ENCODE data around the gene KIAA1671. TPM values are rescaled to one million over a fixed set of nuclear protein-coding genes. Genes with fewer than 3 reads are reported as not detected.
"Not testable (repeated sequence)": the region's sequence is repeated elsewhere in the genome, so short reads cannot be mapped to it uniquely, and the experiment has no call there.

Gene KIAA1671
- polyA plus RNA-seq, 3 donors: 4.4 to 5.5 (median 4.8) TPM

DNA sequence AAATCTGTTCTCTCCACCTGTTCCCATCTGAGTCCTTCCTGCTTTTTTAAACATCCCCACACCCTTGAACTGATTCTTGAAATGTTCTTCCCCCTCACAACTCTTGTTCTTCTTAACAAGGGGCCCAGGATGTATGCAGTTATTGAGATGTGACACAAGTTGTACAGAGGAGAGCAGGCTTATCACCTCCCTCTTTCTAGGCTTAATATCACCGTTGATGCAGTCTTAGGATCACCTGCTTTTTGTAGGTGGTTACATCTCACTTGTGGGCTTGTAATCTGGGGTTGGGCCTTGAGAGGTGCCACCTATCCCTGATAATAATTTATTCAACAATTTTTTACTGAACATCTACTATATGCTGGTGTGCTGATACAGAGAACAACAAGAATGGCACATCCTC, 253.3 kb downstream of the KIAA1671 start:
- no peak overlapping the region for H3K27ac ChIP-seq (ENCODE audit: low read depth, low read length)
- 82 to 95% (median 90%) methylated on average over 1 of the region's 1 CpG for WGBS, 3 donors

- no peak overlapping the region for H3K27ac ChIP-seq (ENCODE audit: low read depth, low read length)
Measured at GRCh38 chr22:25206998-25207397, 254.5 kb downstream of the KIAA1671 start.

GRCh38 chr22:25207553-25208157, 255.1 kb downstream of the KIAA1671 start:
- WGBS, 3 donors: 53 to 100% (median 85%) methylated on average over 1 to 2 of the region's 2 CpGs
- H3K27ac ChIP-seq (ENCODE audit: low read depth, low read length): no peak overlapping the region

More at GRCh38 chr22:25206998-25207397, 254.5 kb downstream of the KIAA1671 start:
- 89 to 93% (median 92%) methylated on average over 21 of the region's 21 CpGs for WGBS, 3 donors

- H3K27ac ChIP-seq (ENCODE audit: low read depth, low read length): no peak overlapping the region
- WGBS, 3 donors: 82 to 84% (median 84%) methylated on average over 2 of the region's 2 CpGs
Measured at GRCh38 chr22:25208328-25208727, 255.8 kb downstream of the KIAA1671 start.

GRCh38 chr22:25208743-25209505, 256.4 kb downstream of the KIAA1671 start:
- 77 to 81% (median 80%) methylated on average over 16 to 17 of the region's 17 CpGs for WGBS, 3 donors
- no peak overlapping the region for H3K27ac ChIP-seq (ENCODE audit: low read depth, low read length)

DNA sequence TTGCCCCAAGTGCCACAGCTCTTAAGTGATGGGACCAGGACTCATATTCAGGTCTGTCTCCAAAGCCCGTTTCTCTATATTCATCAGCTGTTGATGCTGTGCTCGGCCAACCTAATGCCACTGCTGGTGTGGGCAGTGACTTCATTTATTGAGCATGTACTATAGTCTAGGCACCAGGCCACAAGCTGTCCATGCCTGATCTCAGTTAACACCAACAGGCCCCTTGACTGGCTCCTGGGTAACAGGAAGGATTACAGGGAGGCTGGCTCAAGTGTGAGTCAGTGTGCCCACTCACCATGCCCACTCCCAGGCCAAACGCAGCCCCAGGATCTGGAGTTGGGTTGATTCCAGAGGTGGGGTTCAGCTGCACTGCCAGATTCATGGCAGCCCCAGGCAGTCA, 258.3 kb downstream of the KIAA1671 start:
- no peak overlapping the region for H3K27ac ChIP-seq (ENCODE audit: low read depth, low read length)
- WGBS, 3 donors: 79 to 87% (median 84%) methylated on average over 3 of the region's 3 CpGs

DNA sequence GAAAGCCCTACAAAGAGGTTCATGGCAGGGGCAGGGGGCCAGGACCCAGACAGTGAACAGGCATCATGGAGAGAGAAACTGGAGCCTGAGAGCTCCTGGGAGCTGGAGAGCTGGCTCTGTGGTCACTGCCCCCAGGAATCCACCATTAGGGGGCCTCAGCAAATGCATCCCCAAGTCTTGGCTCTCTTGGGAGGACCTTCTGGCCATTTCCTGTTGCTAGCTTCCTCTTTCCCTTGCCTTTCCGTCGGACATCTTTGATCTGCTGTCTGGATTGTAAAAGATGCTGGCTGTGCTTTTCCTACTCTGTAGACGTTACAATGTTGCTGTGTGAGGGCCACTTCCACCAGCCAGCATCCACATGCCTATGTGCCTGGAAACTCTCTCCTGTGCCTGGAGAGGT, 259.8 kb downstream of the KIAA1671 start:
- WGBS, 3 donors: 22 to 71% (median 28%) methylated on average over 3 of the region's 3 CpGs
- H3K27ac ChIP-seq (ENCODE audit: low read depth, low read length): no peak overlapping the region

- 73 to 85% (median 76%) methylated on average over 3 of the region's 3 CpGs for WGBS, 3 donors
- H3K27ac ChIP-seq (ENCODE audit: low read depth, low read length): no peak overlapping the region
Measured at GRCh38 chr22:25213221-25213620, 260.7 kb downstream of the KIAA1671 start.

- H3K27ac ChIP-seq (ENCODE audit: low read depth, low read length): no peak overlapping the region
- 56 to 78% (median 77%) methylated on average over 2 of the region's 2 CpGs for WGBS, 3 donors
Measured at GRCh38 chr22:25216230-25216629, 263.7 kb downstream of the KIAA1671 start.

DNA sequence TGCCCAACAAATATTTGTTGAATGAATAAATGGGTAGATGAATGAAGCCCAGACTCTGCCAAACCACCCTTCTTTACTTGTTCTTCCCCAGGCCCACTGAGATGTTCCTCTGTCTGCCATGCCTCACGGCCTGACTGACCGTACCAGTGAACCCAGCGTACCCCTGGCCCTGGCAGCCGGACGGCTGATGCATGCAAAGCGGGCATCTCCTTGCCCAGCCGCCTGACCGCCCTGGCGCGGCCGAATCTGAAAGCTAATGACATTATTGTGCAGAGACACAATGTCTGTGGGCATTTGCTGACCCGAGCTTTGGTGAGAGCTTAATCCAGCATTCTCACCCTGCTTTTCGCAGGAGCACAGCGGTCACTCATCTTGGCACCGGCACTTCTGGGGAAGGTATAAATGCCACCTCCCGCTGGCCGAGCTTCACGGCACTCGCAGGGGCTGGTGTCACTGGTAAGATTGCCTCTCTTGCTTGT, 266.7 kb downstream of the KIAA1671 start, which contains the start of gene CRYBB2:
Gene CRYBB2, plus strand, starts transcription at position 429 of the 479 bp plus-strand sequence. CDS start 1,791 bp downstream, outside the sequence.
- no peak within 1 kb of the TSS for H3K27ac ChIP-seq (ENCODE audit: low read depth, low read length)
- WGBS, 3 donors: 86 to 91% (median 89%) methylated on average over 19 of the region's 19 CpGs

GRCh38 chr22:25219948-25220442, 267.5 kb downstream of the KIAA1671 start:
- WGBS, 3 donors: 50 to 63% (median 59%) methylated on average over 4 of the region's 4 CpGs
- H3K27ac ChIP-seq (ENCODE audit: low read depth, low read length): no peak overlapping the region

- H3K27ac ChIP-seq (ENCODE audit: low read depth, low read length): no peak overlapping the region
- 67 to 82% (median 82%) methylated on average over 8 of the region's 8 CpGs for WGBS, 3 donors
Measured at GRCh38 chr22:25221790-25222189, 269.3 kb downstream of the KIAA1671 start.

DNA sequence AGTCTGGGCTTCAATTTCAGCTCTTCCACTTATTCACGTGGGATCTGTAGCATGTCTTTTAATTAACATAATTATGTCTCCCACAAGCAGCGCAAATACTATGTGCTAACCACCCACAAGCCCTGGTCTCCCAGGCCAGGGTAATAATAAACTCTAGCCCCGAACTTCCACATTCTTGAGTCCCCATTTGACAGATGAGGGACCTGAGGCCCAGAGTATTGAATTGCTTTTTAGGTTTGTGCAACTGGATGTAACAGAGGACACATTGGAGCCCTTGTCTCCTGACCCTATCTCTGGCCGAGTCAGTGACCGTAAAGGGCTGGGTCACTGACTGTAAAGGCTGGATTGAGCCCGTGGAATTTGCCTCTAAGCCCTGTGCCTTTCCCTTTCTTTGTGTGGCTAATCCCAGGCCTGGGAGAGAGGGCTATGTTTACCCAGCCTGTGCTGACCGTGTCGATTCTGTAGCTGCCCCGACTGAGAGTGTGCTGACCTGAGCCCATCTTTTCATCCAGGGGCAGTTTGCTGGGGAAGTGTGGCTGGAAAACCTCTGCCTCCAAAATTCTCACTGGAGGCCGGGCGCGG, 270.8 kb downstream of the KIAA1671 start:
- no peak overlapping the region for H3K27ac ChIP-seq (ENCODE audit: low read depth, low read length)
- 69 to 87% (median 82%) methylated on average over 12 of the region's 12 CpGs for WGBS, 3 donors

- H3K27ac ChIP-seq (ENCODE audit: low read depth, low read length): no peak overlapping the region
- WGBS, 3 donors: 73 to 97% (median 85%) methylated on average over 13 of the region's 13 CpGs
Measured at GRCh38 chr22:25228822-25229221, 276.3 kb downstream of the KIAA1671 start.

DNA sequence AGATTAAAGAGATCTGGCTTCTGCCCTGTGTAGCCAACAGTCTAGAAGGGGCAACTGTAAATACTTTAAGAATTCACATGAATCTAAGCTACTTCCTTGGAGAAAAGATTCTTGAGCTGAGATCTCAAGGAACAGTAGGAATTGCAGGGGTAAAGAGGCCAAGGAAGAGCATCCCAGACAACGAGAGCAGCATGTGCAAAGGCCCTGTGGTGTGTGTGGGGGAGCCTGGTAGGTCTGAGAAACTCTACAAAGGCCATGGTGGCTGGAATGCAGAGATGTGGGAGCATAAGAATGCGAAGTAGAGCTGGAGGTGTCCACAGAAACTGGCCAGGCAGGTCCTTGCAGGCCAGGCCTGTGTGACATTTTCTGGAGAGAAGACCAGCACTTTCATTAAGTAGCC, 278.2 kb downstream of the KIAA1671 start:
- WGBS, 3 donors: 73 to 87% (median 84%) methylated on average over 2 of the region's 2 CpGs
- H3K27ac ChIP-seq (ENCODE audit: low read depth, low read length): not testable (repeated sequence)

- 54 to 89% (median 75%) methylated on average over 5 of the region's 5 CpGs for WGBS, 3 donors
- H3K27ac ChIP-seq (ENCODE audit: low read depth, low read length): no peak overlapping the region
Measured at GRCh38 chr22:25232301-25232700, 279.8 kb downstream of the KIAA1671 start.

- H3K27ac ChIP-seq (ENCODE audit: low read depth, low read length): not testable (repeated sequence)
Measured at GRCh38 chr22:25233706-25234105, 281.2 kb downstream of the KIAA1671 start.

DNA sequence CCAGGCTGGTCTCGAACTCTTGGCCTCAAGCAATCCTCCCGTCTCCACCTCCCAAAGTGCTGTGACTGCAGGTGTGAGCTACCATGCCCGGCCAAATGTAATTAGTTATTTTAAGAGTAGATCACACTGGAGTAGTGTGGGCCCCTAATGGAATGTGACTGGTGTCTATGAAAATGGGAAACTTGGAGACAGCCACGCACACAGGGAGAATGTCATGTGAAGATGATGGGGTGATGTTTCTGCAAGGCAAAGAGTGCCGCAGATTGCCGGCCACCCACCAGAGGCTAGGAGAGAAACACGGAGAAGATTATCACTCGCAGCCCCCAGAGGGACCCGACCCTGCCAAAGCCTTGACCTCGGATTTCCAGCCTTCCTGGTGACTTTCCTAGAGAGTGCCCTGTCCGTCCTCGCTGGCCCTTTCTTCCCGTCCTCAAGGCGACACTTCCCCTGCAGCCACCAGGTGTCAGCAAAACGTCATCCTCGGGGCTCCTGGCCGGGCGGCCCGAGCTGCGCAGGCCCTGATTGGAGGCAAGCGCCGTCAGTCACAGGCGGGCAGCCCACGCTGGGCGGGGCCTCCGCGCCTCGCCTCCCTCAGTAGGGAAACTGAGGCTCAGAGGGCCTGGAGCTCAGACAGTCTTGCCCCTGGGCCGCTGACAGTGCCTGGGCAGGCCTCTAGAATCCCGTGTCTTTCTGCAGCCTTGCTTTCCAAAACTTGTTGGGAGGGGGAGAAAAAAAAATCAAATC, 283.2 kb downstream of the KIAA1671 start:
- WGBS, 3 donors: 11 to 12% (median 12%) methylated on average over 30 of the region's 30 CpGs
- H3K27ac ChIP-seq (ENCODE audit: low read depth, low read length): no peak overlapping the region
